Islet precursor cell (in vitro differentiated cells): ENCODE results near the gene SPATS2L.

Source experiments
- DNase-seq: peaks from one replicate; pipeline ENCODE4 v3.0.0-alpha.2; 2018

SPATS2L gene

DNA sequence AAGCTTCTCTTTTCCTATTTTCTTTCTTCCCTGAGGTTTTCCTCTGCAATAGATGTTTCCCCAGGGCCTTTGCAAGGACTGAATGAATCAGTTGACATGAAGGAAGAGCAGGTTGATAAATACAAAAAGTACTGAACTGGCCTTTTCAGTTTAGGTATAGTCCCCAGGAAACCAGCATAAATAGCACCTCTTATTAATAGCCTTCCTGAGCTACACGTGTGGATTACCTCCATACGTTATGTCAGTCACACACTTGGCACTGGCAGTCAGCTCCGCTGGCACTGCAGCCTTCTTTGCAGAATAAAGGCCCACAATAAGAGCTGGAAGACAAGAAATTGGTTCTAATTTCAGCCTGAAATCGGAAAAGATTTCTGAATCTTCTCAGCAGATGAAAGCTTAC lies 142.7 kb downstream of the SPATS2L start:
- no peak for DNase-seq

DNA sequence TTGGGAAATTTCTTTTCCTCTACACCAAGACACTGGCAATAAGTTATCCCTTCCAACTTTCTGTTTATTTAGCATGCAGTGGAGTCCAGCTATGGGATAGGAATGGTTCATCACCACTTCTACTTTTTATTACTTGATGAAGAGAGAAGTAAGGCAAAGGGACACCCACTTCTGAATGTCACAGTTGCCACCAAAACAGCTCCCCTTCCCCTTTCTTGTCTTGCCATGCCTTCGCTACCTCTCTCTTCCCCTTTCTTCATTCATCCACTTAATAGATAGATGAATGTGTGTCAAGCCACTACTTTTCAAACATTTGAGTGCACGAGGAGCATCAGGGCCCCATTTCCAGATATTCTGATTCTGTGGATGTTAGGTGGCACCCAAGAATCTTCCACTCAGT lies 143.8 kb downstream of the SPATS2L start:
- DNase-seq: no peak

GRCh38 chr2:200451511-200451910 lies 145.0 kb downstream of the SPATS2L start:
- DNase-seq: no peak

- DNase-seq: no peak
Measured at GRCh38 chr2:200452377-200452776, 145.9 kb downstream of the SPATS2L start.

DNA sequence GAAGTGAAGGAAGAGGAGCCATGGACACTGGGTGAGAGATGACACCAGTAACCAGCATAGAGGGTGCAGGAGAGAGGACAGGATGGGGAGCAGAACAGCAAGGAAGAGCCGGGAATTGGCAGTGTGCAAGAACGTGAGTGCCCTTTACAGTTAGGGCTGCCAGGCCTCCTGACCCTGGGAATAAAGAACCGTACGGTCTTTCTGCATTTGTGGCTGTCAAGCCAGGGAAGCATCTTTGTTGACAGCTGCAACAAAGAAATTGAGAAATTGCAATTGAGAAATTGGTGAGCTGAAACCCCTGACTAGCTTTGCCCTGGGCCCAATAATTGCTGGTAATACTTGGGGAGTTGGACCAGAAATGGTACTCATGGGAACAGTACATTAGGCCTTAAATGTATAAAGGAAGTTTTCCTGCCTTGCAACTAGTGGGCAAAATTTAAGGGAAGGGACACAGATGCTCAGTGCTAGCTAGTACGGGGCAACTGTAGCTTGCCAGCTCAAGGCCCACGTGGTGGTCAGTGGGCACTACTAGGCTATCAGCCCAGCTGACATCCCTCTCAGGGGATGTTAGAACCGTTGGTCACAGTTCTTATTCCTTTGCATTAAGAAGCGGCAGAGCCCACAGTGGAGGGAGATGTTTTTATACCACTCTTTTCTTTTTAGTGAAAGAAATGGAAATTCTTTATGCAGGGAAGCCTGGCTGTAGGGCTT lies 146.8 kb downstream of the SPATS2L start:
- DNase-seq: no peak

DNA sequence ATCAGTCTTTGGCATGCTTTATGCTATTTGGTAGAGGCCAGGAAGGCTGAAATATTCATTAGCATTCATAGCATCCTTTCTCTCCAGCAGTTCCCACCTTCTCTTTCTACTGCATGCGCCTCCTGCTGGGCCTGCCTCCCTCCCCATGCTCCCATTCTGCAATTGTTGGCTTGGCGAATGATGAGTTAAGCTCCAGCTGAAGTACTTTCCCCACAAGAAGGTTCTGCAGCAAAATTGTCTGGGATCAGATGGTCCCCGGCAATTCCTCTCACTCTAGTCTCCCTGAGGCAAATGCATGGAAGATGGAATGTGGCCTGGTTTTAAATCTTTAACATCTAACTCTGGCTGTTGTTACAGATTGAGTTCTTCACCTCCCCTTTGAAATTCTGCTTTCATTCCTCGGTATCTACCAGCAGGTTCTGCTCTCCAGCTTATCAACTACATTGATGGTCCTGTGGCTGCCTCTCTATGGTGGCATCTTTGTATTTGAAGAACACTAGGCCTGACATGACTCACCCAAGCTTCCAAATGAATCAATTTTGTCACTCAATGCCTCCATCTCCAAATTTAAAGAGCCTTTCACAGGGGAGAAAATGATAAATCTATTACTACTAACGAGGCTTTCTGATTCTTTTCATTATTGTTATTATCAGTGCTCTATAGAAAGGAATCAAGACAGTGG lies 147.5 kb downstream of the SPATS2L start:
- peak; percentile 87 for DNase-seq

GRCh38 chr2:200454927-200455801 lies 148.7 kb downstream of the SPATS2L start:
- peak; percentile 63 for DNase-seq

GRCh38 chr2:200455958-200456421 lies 149.5 kb downstream of the SPATS2L start:
- no peak for DNase-seq

DNA sequence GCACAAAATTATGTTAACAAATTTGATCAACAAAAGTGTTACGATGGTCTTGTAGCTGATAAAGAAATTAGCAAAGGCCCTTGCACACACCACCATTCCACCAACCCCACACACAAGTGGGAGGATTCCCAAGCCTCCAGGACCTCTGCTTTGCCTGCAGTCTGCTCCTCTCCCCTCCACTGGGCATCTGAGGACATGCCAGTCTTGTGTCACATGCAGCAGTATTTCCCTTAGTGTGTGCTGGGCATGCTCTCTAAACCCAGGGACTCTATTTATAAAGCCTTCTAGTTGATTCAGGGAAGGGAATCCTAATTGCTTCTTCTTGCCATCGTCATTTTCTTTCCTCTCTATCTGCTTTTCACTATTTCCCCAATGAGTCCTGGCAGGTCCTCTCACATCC lies 150.1 kb downstream of the SPATS2L start:
- DNase-seq: no peak

DNA sequence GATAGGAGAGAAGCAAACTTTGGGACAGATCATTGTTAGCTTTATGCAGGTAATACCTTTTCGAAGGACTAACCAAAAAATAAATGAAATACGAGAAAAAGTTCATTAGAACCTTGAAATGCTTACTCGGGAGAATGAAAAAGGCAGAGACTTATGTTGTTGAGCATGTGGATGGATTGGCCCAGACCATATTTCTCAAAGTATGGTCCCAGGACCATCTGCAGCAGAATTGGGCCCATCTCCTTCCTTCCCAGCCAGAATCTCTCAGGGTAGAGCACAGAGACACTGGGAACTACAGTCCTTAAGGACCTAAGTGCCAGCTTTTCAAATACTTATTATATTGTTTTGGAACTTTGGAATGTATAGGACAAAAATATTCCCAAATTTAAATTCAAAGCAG lies 152.6 kb downstream of the SPATS2L start:
- DNase-seq: no peak

DNA sequence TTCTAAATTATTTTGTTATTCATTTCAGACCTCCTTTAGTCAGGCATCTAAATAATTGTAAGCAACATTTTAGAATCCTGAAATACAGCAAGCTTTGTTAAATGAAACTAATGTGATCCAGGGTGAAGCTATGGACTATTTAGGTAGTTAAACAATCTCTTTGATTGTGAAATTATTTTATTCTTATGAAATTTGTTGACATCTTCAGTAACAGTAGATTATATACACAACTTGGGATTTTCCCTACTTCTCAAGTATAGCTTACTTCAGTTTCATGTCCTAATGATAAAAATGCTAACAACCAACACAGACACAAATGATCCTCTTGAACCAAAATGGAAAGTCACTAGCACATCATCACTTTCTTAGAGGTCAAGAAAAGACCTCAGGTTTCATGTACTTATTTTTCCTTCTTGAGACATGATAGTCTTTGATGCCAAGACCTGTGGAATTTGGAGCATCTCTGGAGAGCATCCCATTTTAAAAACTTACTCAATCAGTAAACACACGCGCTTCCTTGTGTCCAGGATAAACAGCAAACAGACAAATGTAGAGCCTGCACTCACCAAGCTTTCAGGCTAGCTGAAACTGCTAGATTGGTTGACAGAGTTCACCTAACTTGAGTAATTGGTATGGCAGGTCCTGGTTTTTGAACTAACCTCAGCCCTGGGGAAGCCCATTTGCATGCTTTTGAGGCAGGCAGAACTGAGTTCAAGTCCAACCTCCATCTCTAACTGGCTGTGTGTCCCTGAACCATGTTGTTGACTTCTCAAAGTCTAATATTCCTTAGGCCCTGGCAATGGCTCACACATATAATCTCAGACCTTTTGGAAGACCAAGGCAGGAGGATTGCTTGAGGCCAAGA lies 155.6 kb downstream of the SPATS2L start:
- no peak for DNase-seq

DNA sequence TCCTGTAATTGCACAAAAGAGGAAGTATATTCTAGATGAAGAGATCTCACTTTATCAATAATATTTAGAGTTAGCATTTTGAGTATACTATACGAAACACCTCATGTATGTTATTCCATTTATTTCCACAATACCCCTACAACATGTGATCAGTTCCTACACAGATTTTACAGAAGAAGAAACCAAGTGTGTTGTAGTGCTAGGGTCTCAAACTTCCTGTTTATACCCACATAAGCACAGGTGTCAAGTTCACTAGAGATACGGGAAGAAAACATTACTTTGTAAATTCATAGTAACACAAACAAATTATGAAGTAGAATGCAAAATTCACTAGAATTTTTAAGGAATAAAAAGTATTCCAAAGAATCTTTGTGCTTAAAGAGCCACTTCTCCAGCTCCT lies 157.0 kb downstream of the SPATS2L start:
- DNase-seq: no peak

- DNase-seq: no peak
Measured at GRCh38 chr2:200466425-200467418, 160.2 kb downstream of the SPATS2L start.

DNA sequence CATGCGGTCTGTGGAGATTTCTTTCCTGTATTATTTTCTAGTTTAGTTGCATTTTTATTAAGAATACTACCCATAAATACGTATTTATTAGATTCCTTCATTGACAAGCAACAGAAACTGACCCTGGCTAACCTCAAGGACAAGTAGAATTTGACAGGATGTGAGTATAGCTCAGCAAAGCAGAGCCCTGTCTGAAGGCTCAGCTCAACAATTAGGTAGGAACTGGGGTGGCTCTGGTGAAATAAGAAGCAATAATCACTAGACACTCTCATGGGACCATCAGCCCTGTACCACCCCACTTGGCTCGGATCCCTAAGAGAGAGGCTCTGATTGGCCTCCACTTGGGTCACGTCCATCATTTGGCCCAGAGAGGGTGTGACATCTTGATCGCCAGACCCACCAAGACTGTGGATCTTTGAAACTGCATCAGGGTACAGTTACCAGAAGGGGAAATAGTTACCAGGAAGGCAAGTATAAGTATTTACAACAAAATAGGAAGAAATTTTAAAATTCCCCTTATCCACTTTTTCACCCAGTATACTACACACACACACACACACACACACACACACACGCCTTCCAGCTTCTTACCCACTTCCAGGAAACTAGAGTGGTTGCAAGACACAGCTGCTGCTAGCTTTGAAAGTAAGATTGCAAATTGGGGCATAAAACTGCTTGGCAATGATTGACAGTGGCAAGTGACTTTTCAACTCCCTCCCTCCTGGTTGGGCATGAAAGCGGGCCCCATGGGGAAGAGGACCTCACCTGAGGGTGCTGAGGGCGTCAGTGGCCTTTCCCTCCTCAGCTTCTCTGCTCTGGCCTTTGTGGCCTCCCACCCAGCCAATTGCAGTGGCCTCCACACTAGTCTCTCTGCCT lies 161.6 kb downstream of the SPATS2L start:
- DNase-seq: no peak

GRCh38 chr2:200469708-200470211 lies 163.3 kb downstream of the SPATS2L start:
- peak; percentile 78 for DNase-seq

GRCh38 chr2:200470230-200470629 lies 163.7 kb downstream of the SPATS2L start:
- peak; percentile 88 for DNase-seq

DNA sequence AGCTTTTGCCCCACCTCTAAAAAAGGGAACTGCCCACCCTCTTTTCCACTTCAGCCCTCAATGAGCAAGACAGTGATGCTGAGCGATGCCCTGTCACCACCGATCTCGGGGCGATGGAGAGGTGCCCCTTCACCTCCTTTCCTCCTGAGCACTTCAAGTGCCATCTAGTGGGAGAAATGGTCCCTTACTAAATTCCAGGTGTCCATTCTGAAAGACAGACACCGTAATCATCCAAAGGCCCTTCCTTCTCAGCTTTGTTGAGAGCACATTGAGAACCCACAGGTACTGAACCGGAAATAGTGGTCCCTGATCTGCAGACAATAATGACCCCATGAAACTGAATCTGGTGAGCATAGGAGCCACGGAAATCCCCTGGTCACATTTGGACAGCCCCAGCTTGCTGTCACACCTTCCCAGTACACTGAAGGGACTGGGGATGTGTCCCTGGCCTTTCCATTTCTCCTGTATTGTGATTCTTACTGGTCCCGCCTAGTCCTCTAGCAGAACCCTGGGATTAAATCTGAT lies 164.9 kb downstream of the SPATS2L start:
- no peak for DNase-seq

- DNase-seq: no peak
Measured at GRCh38 chr2:200471928-200472645, 165.6 kb downstream of the SPATS2L start.

- no peak for DNase-seq
Measured at GRCh38 chr2:200472853-200473464, 166.5 kb downstream of the SPATS2L start.
